Suprapubic skin (tissue), 3 donors: ENCODE data around the gene MATK.

Source experiments
- EP300 ChIP-seq: sonication (generic); formaldehyde crosslinking; IDR thresholded peaks from one replicate; pipeline ENCODE4 v1.6.1; 2017; ENCODE audit warnings: antibody characterized with exemption
- POLR2A ChIP-seq, 2 donors: fragments of 450-650 bp; IDR thresholded peaks; one replicate each; pipeline ENCODE4 v1.6.1; 2017; ENCODE audit warnings: antibody characterized with exemption in 2 of 2, mild to moderate bottlenecking in 2 of 2, moderate library complexity in 2 of 2
- TF ChIP-seq, protein P1 (sequence below), 2 donors: fragments of 200-600 bp in 1 of 2; fragments of 450-650 bp in 1 of 2; sonication (generic) in 1 of 2; IDR thresholded peaks; one replicate each; pipeline ENCODE4 v1.5.1; 2016 to 2019; ENCODE audit warnings: antibody characterized with exemption in 2 of 2, mild to moderate bottlenecking in 1 of 2, moderate library complexity in 1 of 2

DNA sequence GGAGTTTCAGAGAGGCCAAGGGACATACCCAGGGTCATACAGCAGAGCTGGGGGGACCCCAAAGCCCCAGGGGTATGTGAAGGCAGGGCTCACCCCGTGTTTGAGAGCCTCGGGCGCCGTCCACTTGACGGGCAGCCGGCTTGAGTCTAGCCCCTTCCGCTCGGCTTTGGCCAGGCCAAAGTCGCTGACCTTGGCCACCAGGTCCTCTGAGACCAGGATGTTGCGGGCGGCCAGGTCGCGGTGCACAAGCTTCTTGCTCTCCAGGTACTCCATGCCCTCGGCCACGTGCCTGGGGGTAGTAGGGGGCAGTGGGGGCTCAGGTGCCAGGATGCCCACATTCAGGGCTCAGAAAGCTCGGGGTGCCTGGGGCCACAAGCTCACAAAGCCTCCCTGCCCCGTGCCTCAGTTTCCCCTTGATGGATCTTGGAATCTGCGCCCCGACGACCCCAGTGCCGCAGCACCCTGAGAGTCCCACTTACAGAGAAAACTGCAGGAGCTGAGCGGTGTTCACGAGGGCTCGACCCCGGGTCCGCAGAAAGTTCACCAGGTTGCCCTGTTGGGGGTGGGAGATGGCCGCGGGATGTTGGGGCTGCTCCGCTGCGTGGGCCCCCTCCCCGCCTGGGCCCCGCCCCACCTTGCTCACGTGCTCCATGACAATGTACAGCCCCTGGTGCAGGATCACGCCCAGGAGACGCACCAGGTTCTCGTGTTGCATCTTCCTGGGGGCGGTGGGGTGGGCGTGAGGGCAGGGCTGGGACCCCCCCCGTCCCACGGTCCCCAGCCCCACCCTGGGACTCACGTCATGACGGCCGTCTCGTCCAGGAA, 7.1 kb downstream of the MATK start:
- TF ChIP-seq, protein P1, sequence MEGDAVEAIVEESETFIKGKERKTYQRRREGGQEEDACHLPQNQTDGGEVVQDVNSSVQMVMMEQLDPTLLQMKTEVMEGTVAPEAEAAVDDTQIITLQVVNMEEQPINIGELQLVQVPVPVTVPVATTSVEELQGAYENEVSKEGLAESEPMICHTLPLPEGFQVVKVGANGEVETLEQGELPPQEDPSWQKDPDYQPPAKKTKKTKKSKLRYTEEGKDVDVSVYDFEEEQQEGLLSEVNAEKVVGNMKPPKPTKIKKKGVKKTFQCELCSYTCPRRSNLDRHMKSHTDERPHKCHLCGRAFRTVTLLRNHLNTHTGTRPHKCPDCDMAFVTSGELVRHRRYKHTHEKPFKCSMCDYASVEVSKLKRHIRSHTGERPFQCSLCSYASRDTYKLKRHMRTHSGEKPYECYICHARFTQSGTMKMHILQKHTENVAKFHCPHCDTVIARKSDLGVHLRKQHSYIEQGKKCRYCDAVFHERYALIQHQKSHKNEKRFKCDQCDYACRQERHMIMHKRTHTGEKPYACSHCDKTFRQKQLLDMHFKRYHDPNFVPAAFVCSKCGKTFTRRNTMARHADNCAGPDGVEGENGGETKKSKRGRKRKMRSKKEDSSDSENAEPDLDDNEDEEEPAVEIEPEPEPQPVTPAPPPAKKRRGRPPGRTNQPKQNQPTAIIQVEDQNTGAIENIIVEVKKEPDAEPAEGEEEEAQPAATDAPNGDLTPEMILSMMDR (IDR thresholded peaks at IDR 0.05), result no peak
- no peak for TF ChIP-seq POLR2A (IDR thresholded peaks at IDR 0.05)
- TF ChIP-seq EP300, result no peak
